WTC11 (cell line): ENCODE measurements around the gene NUCB2. TPM values are rescaled to one million over a fixed set of nuclear protein-coding genes. Genes with fewer than 3 reads are reported as not detected.

Experiments
- ATAC-seq: fragments of 200-7000 bp; cut with Tn5 transposase; 2 replicates; pipeline ENCODE4 v1.10.0; 2021; ENCODE audit warnings: mild to moderate bottlenecking, moderate library complexity
- CTCF ChIA-PET: fragments of 300-600 bp; sonication (Branson Sonifier 250); formaldehyde crosslinking; loops from one replicate; lab custom pipeline; 2021; ENCODE audit warnings: antibody characterized with exemption; lab: Charles Lee
- POLR2A ChIA-PET: fragments of 350-600 bp; sonication (Branson Sonifier 250); formaldehyde crosslinking; loops from one replicate; lab custom pipeline; 2021; ENCODE audit warnings: antibody characterized with exemption; lab: Charles Lee
- DNase-seq: peaks from one replicate; pipeline ENCODE4 v3.0.0; 2021; ENCODE audit warnings: low spot score
- H3K27ac Mint-ChIP-seq: 2 replicates; pipeline ENCODE4 v1.8.0; 2021; ENCODE audit warnings: mixed read lengths
- H3K27me3 Mint-ChIP-seq: 2 replicates; pipeline ENCODE4 v1.8.0; 2021; ENCODE audit warnings: low read depth, mild to moderate bottlenecking, moderate library complexity, mixed read lengths
- H3K36me3 Mint-ChIP-seq: 2 replicates; pipeline ENCODE4 v1.8.0; 2021; ENCODE audit warnings: mixed read lengths
- H3K4me1 Mint-ChIP-seq: 2 replicates; pipeline ENCODE4 v1.8.0; 2022; ENCODE audit warnings: mixed read lengths
- H3K4me3 Mint-ChIP-seq: 2 replicates; pipeline ENCODE4 v1.8.0; 2021; ENCODE audit warnings: mild to moderate bottlenecking, moderate library complexity, mixed read lengths
- H3K9me3 Mint-ChIP-seq: 2 replicates; pipeline ENCODE4 v1.8.0; 2021; ENCODE audit warnings: mixed read lengths
- ATF1 ChIP-seq: sonication (generic); formaldehyde crosslinking; IDR thresholded peaks from 2 replicates; pipeline ENCODE4 v1.8.1; 2023; ENCODE audit warnings: mild to moderate bottlenecking, moderate library complexity, missing genetic modification reagents
- CBFB ChIP-seq: sonication (generic); formaldehyde crosslinking; IDR thresholded peaks from 2 replicates; pipeline ENCODE4 v1.8.1; 2022; ENCODE audit warnings: mild to moderate bottlenecking, low read depth, missing genetic modification reagents
- CREB1 ChIP-seq: sonication (generic); formaldehyde crosslinking; IDR thresholded peaks from 2 replicates; pipeline ENCODE4 v1.8.0; 2023; ENCODE audit warnings: mild to moderate bottlenecking, missing genetic modification reagents
- CREM ChIP-seq: sonication (generic); formaldehyde crosslinking; IDR thresholded peaks from 2 replicates; pipeline ENCODE4 v1.8.1; 2022; ENCODE audit warnings: mild to moderate bottlenecking, missing genetic modification reagents, moderate library complexity
- ESRRA ChIP-seq: sonication (generic); formaldehyde crosslinking; IDR thresholded peaks from 2 replicates; pipeline ENCODE4 v1.8.1; 2022; ENCODE audit warnings: mild to moderate bottlenecking, missing genetic modification reagents, borderline replicate concordance
- HMGXB4 ChIP-seq: sonication (generic); formaldehyde crosslinking; IDR thresholded peaks from 2 replicates; pipeline ENCODE4 v1.8.1; 2023; ENCODE audit warnings: mild to moderate bottlenecking, moderate library complexity, missing genetic modification reagents
- IRF2 ChIP-seq: sonication (generic); formaldehyde crosslinking; IDR thresholded peaks from 2 replicates; pipeline ENCODE4 v1.8.0; 2022; ENCODE audit warnings: low read depth, missing genetic modification reagents, borderline replicate concordance
- NFE2L1 ChIP-seq: sonication (generic); formaldehyde crosslinking; IDR thresholded peaks from 2 replicates; pipeline ENCODE4 v1.8.1; 2023; ENCODE audit warnings: missing genetic modification reagents
- PRDM15 ChIP-seq: sonication (generic); formaldehyde crosslinking; IDR thresholded peaks from 2 replicates; pipeline ENCODE4 v1.8.0; 2022; ENCODE audit warnings: missing genetic modification reagents
- PRRX2 ChIP-seq: fragments of 250-450 bp; sonication (Bioruptor Pico); IDR thresholded peaks from 2 replicates; pipeline ENCODE4 v1.8.0; 2021; ENCODE audit warnings: mild to moderate bottlenecking
- TEAD4 ChIP-seq: sonication (generic); formaldehyde crosslinking; IDR thresholded peaks from 2 replicates; pipeline ENCODE4 v1.8.0; 2022; ENCODE audit warnings: mild to moderate bottlenecking, missing genetic modification reagents
- ZNF317 ChIP-seq: sonication (generic); formaldehyde crosslinking; IDR thresholded peaks from 2 replicates; pipeline ENCODE4 v1.8.1; 2023; ENCODE audit warnings: low read depth, mild to moderate bottlenecking, moderate library complexity, missing genetic modification reagents, borderline replicate concordance
- total RNA-seq: library from RNA; stranded (reverse); gene quantifications from 3 replicates; pipeline ENCODE4 v1.2.3, GENCODE V29; 2021
- TF ChIP-seq, protein P1 (sequence below): sonication (generic); formaldehyde crosslinking; IDR thresholded peaks from 2 replicates; pipeline ENCODE4 v1.8.1; 2023; ENCODE audit warnings: mild to moderate bottlenecking, missing genetic modification reagents, borderline replicate concordance
- TF ChIP-seq, protein P2 (sequence below): sonication (generic); formaldehyde crosslinking; IDR thresholded peaks from 2 replicates; pipeline ENCODE4 v1.8.1; 2022; ENCODE audit warnings: mild to moderate bottlenecking, missing genetic modification reagents, moderate library complexity, borderline replicate concordance

The NUCB2 gene
- total RNA-seq, 1 experiment from 2014 or later, result 16.1 TPM

DNA sequence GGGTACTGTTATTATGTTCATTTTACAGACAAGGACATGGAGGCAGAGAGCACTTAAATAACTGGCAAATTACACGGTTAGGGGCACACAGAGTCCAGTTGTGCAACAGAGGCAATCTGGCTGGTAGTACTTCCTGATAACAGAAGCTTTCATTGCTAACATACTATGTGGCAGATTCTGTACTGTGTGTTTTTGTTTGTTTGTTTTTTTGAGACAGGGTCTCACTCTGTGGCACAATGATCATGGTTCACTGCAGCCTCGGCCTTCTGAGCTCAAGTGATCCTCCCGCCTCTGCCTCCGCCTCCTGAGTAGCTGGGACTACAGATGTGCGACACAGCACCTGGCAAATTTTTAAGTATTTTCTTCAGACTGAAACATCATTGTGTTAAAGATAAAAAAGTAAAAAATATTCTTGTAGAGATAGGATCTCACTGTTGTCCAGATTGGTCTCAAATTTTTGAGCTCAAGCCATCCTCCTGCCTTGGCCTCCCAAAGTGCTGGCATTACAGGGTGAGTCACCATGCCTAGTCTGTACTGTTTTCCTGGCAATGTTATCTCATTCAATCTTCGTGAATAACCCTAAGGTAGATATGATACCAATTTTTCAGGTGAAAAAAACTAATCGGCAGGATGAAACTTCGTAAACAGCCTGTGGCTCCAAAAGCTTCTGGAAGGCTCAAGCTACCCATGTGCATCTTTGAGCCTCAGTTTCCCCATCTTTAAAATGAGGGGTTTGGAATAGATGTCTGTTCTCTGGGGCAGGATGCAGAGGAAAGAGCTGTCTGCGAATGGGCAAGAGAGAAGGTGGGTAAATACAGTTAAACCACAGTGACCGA is 921 bp upstream of the NUCB2 start (continued):
- no peak for TF ChIP-seq TEAD4 (CRISPR knock-in tag)
- no peak for TF ChIP-seq NFE2L1 (CRISPR knock-in tag)
- TF ChIP-seq, all 79 proteins: peak for 0

DNA sequence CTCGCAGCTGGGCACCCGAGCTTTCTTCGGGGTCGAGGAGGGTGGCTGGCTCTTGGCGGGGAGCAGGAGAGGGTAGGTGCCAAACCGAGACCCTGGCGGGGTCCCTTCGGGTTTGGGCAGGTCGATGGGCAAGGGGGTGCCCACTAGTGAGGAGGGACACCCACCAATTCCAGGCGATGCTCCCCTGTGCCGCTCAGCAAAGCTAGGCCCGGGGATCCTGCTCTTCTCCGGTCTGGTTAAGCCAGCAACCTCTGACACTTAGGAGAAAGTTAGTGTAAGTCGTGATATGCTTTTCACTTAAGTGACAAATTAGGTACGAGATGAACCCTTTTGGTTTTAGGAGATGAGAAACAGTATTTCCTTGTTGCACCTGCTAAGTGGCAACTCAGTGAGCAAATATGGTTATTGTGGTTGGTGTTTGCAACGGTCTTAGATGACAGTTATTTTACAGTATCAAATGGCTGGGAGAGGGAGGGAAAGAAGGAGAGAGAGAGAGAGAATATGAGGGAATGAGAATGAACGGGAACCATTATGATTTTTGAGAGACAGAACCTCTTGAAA is 565 bp downstream of the NUCB2 start:
- POLR2A ChIA-PET, result no interaction called here
- TF ChIP-seq ATF1 (CRISPR knock-in tag), result 0 out of 2 replicates have a peak, but pooled peaks have one; percentile 27
- TF ChIP-seq IRF2 (CRISPR knock-in tag), result no peak
- TF ChIP-seq ESRRA (CRISPR knock-in tag), result no peak
- TF ChIP-seq ZNF317, result no peak
- TF ChIP-seq HMGXB4 (CRISPR knock-in tag), result no peak
- 0 out of 2 replicates have a peak, but pooled peaks have one; percentile 18 for TF ChIP-seq CREM (CRISPR knock-in tag)
- no peak for TF ChIP-seq CREB1 (CRISPR knock-in tag)
- TF ChIP-seq, protein P1, sequence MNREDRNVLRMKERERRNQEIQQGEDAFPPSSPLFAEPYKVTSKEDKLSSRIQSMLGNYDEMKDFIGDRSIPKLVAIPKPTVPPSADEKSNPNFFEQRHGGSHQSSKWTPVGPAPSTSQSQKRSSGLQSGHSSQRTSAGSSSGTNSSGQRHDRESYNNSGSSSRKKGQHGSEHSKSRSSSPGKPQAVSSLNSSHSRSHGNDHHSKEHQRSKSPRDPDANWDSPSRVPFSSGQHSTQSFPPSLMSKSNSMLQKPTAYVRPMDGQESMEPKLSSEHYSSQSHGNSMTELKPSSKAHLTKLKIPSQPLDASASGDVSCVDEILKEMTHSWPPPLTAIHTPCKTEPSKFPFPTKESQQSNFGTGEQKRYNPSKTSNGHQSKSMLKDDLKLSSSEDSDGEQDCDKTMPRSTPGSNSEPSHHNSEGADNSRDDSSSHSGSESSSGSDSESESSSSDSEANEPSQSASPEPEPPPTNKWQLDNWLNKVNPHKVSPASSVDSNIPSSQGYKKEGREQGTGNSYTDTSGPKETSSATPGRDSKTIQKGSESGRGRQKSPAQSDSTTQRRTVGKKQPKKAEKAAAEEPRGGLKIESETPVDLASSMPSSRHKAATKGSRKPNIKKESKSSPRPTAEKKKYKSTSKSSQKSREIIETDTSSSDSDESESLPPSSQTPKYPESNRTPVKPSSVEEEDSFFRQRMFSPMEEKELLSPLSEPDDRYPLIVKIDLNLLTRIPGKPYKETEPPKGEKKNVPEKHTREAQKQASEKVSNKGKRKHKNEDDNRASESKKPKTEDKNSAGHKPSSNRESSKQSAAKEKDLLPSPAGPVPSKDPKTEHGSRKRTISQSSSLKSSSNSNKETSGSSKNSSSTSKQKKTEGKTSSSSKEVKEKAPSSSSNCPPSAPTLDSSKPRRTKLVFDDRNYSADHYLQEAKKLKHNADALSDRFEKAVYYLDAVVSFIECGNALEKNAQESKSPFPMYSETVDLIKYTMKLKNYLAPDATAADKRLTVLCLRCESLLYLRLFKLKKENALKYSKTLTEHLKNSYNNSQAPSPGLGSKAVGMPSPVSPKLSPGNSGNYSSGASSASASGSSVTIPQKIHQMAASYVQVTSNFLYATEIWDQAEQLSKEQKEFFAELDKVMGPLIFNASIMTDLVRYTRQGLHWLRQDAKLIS, result no peak
- no peak for TF ChIP-seq CBFB
- TF ChIP-seq PRDM15 (CRISPR knock-in tag), result no peak
- TF ChIP-seq, protein P2, sequence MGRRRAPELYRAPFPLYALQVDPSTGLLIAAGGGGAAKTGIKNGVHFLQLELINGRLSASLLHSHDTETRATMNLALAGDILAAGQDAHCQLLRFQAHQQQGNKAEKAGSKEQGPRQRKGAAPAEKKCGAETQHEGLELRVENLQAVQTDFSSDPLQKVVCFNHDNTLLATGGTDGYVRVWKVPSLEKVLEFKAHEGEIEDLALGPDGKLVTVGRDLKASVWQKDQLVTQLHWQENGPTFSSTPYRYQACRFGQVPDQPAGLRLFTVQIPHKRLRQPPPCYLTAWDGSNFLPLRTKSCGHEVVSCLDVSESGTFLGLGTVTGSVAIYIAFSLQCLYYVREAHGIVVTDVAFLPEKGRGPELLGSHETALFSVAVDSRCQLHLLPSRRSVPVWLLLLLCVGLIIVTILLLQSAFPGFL, result no peak
- no peak for TF ChIP-seq PRRX2 (CRISPR knock-in tag)
- TF ChIP-seq, all 79 proteins: peak for 2
- peak overlapping the region; percentile 88 for H3K4me3 Mint-ChIP-seq
- CTCF ChIA-PET, result interaction anchor here (1.0 to 1.3 kb wide), 2 partner anchors 111 to 262 kb away, joined by 3 to 4 read pairs; partner anchors contain the start of gene KCNJ11
- H3K36me3 Mint-ChIP-seq, result no peaks in the 10 kb centered on the region
- ATAC-seq, result peak; percentile 5
- no peak for DNase-seq
- H3K9me3 Mint-ChIP-seq, result no peaks in the 10 kb centered on the region
- H3K4me1 Mint-ChIP-seq, result peaks cover 7% of the 10 kb centered on the region
- H3K27ac Mint-ChIP-seq, result no peak overlapping the region
- H3K27me3 Mint-ChIP-seq, result peaks cover 56% of the 10 kb centered on the region
